NCI-H2081 (cell line): ENCODE results near the gene TMEM256.
A peak's percentile ranks its signal among the peaks of the same experiment; 100 is the strongest.

Experiments
- DNase-seq, 2 experiments: peaks; one replicate each; lab custom pipeline; 2025; lab: John Stamatoyannopoulos, UW

The TMEM256 gene

GRCh38 chr17:7403977-7404736, at the start of gene TMEM256:
TMEM256 (minus strand) TSS chr17:7404097; CDS start chr17:7404084, 13 bp downstream.
- DNase-seq: peak; percentile 95 to 96

- DNase-seq: no peak
Measured at GRCh38 chr17:7448461-7448860, 44.6 kb upstream of the TMEM256 start.

DNA sequence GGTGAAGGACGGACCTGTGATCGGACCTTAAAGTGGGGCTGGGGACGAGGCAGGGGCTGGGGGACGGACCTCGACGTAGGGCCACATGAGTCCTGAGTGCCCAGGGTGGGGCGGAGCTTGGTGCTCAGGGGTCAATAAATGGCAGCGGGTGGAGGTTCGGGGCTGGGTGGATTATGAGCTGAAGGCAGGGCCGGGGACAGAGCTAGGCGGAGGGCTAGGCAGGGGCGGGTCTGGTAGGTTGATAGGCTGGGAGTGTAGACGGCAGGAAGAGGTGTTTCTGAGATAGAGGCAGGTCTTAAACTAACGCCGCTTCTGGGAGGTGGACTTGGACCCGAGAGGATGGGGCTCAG, 41.7 kb upstream of the TMEM256 start:
- no peak for DNase-seq

DNA sequence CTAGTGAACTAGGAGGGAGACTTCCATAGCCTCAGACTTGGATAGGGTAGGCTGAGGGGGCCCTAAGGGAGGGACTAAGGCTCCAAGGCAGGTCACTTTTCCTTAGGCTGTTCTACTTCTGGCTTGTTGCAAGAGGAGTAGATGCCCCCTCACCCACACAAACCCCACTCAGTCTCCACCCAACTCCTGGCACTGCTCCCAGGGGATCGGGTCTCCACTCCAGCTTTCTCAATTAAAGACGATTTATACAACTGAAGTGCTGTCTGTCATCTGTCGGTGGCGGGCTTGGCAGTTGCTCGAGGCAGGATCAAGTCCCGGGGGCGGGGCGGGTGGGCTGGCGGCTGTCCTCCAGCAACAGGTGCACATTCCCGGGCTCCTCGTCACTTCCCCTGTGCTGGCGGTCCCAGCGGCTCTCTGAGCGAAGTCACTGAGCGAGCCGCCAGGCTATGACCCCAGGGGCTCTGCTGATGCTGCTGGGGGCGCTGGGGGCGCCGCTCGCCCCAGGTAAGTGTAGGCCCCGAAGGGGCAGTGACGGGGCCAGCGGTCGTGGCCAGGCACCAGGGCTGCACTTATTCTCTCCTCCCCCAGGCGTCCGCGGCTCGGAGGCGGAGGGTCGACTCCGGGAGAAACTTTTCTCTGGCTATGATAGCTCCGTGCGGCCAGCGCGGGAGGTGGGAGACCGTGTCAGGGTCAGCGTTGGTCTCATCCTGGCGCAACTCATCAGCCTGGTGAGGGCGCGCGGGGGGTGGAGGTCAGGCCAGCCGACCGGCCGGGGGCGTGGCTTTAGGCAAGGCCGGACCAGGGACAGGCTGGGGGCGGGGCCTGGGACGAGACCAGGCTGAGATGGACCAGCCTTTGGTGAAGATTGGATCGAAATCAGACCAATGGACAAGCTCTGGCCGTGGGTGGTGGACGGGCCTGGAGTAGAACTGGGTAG, 41.1 kb upstream of the TMEM256 start, which contains the start of gene CHRNB1:
CHRNB1 (plus strand) TSS at position 380 of the 937 bp plus-strand sequence; CDS start at position 447, 67 bp downstream.
- no peak for DNase-seq

- DNase-seq: no peak
Measured at GRCh38 chr17:7443499-7444485, 39.9 kb upstream of the TMEM256 start.

GRCh38 chr17:7442142-7442541, 38.2 kb upstream of the TMEM256 start:
- no peak for DNase-seq

GRCh38 chr17:7441266-7441665, 37.4 kb upstream of the TMEM256 start:
- no peak for DNase-seq

DNA sequence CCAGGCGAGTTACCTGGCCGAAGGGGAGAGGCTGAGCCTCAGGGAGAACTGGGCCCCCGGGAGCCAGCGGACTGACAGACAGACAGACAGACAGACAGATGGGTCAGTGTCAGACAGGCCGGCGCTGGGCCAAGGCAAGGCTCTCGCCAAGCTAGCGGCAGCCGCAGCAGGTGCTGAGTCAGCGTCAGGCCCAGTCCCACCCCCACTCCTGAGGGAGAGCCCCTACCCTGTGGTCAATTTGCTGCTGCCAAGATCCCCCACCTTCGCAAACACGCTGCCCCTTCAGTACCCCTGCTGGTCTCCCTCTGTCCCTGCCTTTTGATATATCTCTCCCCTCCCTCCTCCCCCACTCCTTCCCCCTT, 36.9 kb upstream of the TMEM256 start:
- no peak for DNase-seq

GRCh38 chr17:7440113-7440833, 36.4 kb upstream of the TMEM256 start:
- DNase-seq: peak in 1 of 2 experiments; percentile 11

- no peak for DNase-seq
Measured at GRCh38 chr17:7439462-7440112, 35.7 kb upstream of the TMEM256 start, which contains the start of gene FGF11. FGF11 (plus strand) TSS chr17:7439512; CDS start chr17:7439621, 109 bp downstream.

GRCh38 chr17:7438656-7439460, 35.0 kb upstream of the TMEM256 start:
- no peak for DNase-seq

DNA sequence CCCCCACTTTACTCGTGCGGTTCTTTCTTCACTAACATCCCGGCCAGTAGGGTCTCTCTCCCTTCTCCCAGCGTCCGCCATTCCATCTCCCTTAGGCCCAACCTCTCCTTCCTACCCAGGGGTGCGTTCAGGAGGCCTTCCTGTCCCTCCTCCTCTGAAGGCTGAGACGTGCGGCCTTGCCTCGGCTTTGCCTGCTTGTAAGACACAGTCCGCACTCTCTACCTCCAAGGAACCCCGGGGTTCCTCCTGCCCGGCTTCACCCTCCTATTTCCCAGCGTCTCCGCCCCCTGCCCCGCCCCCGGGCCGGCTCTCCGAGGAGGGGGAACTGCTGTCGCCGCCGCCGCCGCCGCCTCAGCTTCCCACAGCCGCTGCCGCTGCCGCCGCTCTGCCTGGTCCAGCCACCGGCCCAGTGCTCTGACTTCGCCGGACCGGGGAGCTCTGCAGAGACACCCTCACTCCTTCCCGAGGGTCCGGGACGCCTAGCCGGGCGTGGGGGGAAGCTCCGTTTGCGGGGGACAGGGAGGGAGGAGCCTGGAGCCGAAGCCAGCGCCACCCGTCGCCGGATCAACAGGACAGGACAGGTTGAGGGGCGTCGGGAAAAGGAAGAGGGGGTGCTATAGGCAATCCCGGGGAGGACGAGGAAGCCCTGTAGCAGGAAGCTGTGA, 34.2 kb upstream of the TMEM256 start:
- DNase-seq: no peak

DNA sequence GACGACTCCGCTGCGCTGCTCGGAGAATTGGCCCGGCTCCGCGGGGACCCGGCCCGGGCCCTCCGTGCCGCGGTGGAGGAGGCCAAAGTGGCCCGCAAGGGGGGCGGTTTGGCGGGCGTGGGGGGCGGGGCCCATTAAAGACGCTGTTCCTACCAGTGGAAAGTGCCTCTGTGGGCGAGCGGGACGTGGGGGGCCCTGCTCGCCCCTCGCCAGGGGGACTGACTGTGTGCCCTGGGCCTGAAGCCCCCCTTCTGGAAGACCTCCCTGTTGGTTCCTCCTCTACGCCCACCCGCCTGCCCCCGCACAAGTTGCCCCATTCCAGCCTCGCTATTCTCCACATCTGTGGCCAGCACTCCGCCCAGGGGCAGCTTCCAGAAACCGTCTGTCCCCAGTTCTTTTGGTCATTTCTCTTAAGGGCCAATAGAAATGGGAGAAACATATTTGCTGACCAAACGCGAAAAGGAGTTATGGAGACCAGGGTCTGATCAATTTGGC, 33.5 kb upstream of the TMEM256 start:
- no peak for DNase-seq

GRCh38 chr17:7436556-7437368, 32.9 kb upstream of the TMEM256 start:
- DNase-seq: peak; percentile 57 to 79

GRCh38 chr17:7435676-7436555, 32.0 kb upstream of the TMEM256 start:
- DNase-seq: peak in 1 of 2 experiments; percentile 5

DNA sequence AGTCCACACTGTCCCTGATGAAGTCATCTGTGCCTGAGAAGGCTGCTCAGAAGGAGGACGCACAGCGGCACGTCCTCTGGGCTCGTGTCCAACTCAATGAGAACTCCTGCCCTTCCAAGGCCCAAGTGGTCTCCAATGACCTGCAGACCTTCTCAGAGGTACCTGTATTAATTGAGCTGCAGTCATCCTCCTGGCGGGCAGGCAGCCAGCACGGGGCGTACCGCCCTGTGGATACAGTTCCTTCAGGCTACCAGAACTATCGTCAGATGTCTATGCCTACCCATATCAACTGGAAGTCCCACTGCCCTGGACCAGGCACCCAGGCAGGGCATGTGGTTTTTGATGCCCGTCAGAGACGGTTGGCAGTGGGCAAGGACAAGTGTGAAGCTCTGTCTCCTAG, 28.4 kb upstream of the TMEM256 start:
- DNase-seq: no peak

DNA sequence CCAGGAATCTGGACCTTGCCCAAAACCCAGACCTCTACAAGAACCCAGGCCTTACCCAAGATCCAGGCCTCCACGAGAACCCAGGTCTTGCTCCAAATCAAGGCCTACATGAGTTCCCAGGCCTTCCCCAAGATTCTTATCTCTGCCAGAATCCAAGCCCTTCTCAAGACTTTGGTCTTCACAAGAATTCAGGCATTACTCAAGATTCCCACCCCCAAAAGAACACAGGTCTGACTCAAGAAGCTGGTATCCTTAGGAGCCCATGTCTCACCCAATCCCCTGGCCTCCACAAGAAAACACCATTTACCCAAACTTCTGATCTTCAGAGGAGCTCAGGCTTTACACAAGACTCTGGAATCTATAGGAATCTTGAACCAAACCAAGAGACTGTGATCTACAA, 27.3 kb upstream of the TMEM256 start:
- DNase-seq: no peak
